CD14-positive monocyte (primary cell): ENCODE data around the gene NEO1. TPM values are rescaled to one million over a fixed set of nuclear protein-coding genes. Genes with fewer than 3 reads are reported as not detected.

ENCODE experiments used
- DNase-seq, 3 donors: peaks; one replicate each; pipeline ENCODE4 v3.0.0-alpha.2; 2011 to 2022
- H2AFZ ChIP-seq: 2 replicates; pipeline ENCODE4 v1.6.0; 2012; ENCODE audit warnings: mild to moderate bottlenecking, low read depth, low read length, inconsistent platforms; ENCODE audit not compliant: insufficient read depth, poor library complexity, severe bottlenecking
- H3K27ac ChIP-seq, 2 donors: 1 replicate in 1 of 2; 2 replicates in 1 of 2; pipeline ENCODE4 v1.5.1; 2012 to 2013; ENCODE audit warnings: low read length in 2 of 2, control low read depth in 1 of 2, inconsistent platforms in 1 of 2, low read depth in 1 of 2, mild to moderate bottlenecking in 1 of 2
- H3K27me3 ChIP-seq, 2 donors: one replicate each; pipeline versions ENCODE4 v1.6.0 to v1.6.1; 2011 to 2013; ENCODE audit warnings: low read length in 2 of 2; ENCODE audit not compliant: control insufficient read depth in 2 of 2, insufficient read depth in 2 of 2
- H3K36me3 ChIP-seq, 2 donors: replicated peaks in 1 of 2; 1 replicate in 1 of 2; 2 replicates in 1 of 2; pipeline versions ENCODE4 v1.5.1 to v1.6.1; 2012 to 2013; ENCODE audit warnings: low read length in 2 of 2, control low read depth in 1 of 2, inconsistent platforms in 1 of 2, mild to moderate bottlenecking in 1 of 2; ENCODE audit not compliant: insufficient read depth in 2 of 2, control insufficient read depth in 1 of 2
- H3K4me1 ChIP-seq, 2 donors: 1 replicate in 1 of 2; 2 replicates in 1 of 2; pipeline versions ENCODE4 v1.5.1 to v1.6.1; 2012 to 2013; ENCODE audit warnings: low read length in 2 of 2, control low read depth in 1 of 2, inconsistent platforms in 1 of 2, mild to moderate bottlenecking in 1 of 2, moderate library complexity in 1 of 2; ENCODE audit not compliant: insufficient read depth in 2 of 2, control insufficient read depth in 1 of 2
- H3K4me2 ChIP-seq: replicated peaks from 2 replicates; pipeline ENCODE3; 2012; ENCODE audit warnings: low read length, moderate library complexity, mild to moderate bottlenecking; ENCODE audit not compliant: poor library complexity, severe bottlenecking; ENCODE audit errors: extremely low read depth
- H3K4me3 ChIP-seq, 3 experiments: fragments of 200-600 bp in 1 of 3; sonication (generic) in 1 of 3; replicated peaks in 1 of 3; 1 replicate in 2 of 3; 2 replicates in 1 of 3; pipeline ENCODE4 v1.5.1; 2011 to 2013; ENCODE audit warnings: low read length in 3 of 3, mild to moderate bottlenecking in 3 of 3, control low read depth in 2 of 3, low read depth in 2 of 3, inconsistent platforms in 1 of 3, moderate library complexity in 1 of 3
- H3K79me2 ChIP-seq: 2 replicates; pipeline ENCODE4 v1.6.0; 2012; ENCODE audit warnings: mild to moderate bottlenecking, control low read depth, inconsistent platforms, low read length, moderate library complexity; ENCODE audit not compliant: insufficient read depth
- H3K9ac ChIP-seq: 2 replicates; pipeline ENCODE4 v1.6.0; 2017; ENCODE audit warnings: low read length, mild to moderate bottlenecking; ENCODE audit not compliant: insufficient read depth, poor library complexity, severe bottlenecking
- H3K9me3 ChIP-seq, 2 donors: replicated peaks in 1 of 2; 1 replicate in 1 of 2; 2 replicates in 1 of 2; pipeline versions ENCODE4 v1.5.1 to v1.6.1; 2012 to 2013; ENCODE audit warnings: low read length in 2 of 2, control low read depth in 1 of 2; ENCODE audit not compliant: control insufficient read depth in 1 of 2, insufficient read depth in 1 of 2
- H4K20me1 ChIP-seq: 2 replicates; pipeline ENCODE4 v1.6.0; 2012; ENCODE audit warnings: mild to moderate bottlenecking, low read length, control low read depth, moderate library complexity; ENCODE audit not compliant: insufficient read depth
- H3K27ac Mint-ChIP-seq, 7 donors: one replicate each; pipeline ENCODE4 v1.8.0; 2020; ENCODE audit warnings: mild to moderate bottlenecking in 7 of 7, mixed read lengths in 7 of 7, moderate library complexity in 6 of 7, inconsistent platforms in 2 of 7
- H3K27me3 Mint-ChIP-seq, 3 donors: one replicate each; pipeline ENCODE4 v1.8.0; 2021 to 2022; ENCODE audit warnings: low read depth in 3 of 3, mild to moderate bottlenecking in 3 of 3, mixed read lengths in 3 of 3, moderate library complexity in 3 of 3, inconsistent platforms in 1 of 3
- H3K36me3 Mint-ChIP-seq, 2 donors: one replicate each; pipeline ENCODE4 v1.8.0; 2020; ENCODE audit warnings: mixed read lengths in 2 of 2, inconsistent platforms in 1 of 2, mild to moderate bottlenecking in 1 of 2
- H3K4me1 Mint-ChIP-seq: one replicate; pipeline ENCODE4 v1.8.0; 2020; ENCODE audit warnings: mild to moderate bottlenecking, mixed read lengths
- H3K4me3 Mint-ChIP-seq, 2 donors: one replicate each; pipeline ENCODE4 v1.8.0; 2020; ENCODE audit warnings: mild to moderate bottlenecking in 2 of 2, mixed read lengths in 2 of 2, moderate library complexity in 1 of 2
- H3K9me3 Mint-ChIP-seq, 7 donors: one replicate each; pipeline ENCODE4 v1.8.0; 2020 to 2022; ENCODE audit warnings: mixed read lengths in 7 of 7, mild to moderate bottlenecking in 6 of 7, moderate library complexity in 6 of 7, inconsistent platforms in 2 of 7
- CTCF ChIP-seq: fragments of 200-600 bp; IDR thresholded peaks from one replicate; pipeline ENCODE4 v1.8.0; 2022; ENCODE audit warnings: antibody characterized with exemption, mild to moderate bottlenecking
- WGBS: methylation state at CpG from one replicate; pipeline ENCODE4 v1.1.5; 2013; ENCODE audit warnings: missing lambda C conversion rate; ENCODE audit not compliant: insufficient coverage; 5-methylcytosine and 5-hydroxymethylcytosine counted together
- intact Hi-C, 2 donors: fragments of 100-400 bp; cut with micrococcal nuclease; formaldehyde crosslinking; loops; one replicate each; pipeline versions ENCODE4 v1.15.0 to v1.15.1; 2023
- polyA plus RNA-seq, 3 donors: library from polyadenylated mRNA; depleted of rRNA in 1 of 3; unstranded in 2 of 3; stranded (reverse) in 1 of 3; fragments of 300-500 nt in 2 of 3; fragments of >200 nt in 1 of 3; fragmentation: Illumina TruSeq in 2 of 3; gene quantifications; 1 replicate in 2 of 3; 2 replicates in 1 of 3; pipeline ENCODE4 v1.2.3, GENCODE V29; 2012 to 2021

Gene NEO1
- polyA plus RNA-seq, 3 donors, result 0.03 to 0.06 TPM; not detected in 1

DNA sequence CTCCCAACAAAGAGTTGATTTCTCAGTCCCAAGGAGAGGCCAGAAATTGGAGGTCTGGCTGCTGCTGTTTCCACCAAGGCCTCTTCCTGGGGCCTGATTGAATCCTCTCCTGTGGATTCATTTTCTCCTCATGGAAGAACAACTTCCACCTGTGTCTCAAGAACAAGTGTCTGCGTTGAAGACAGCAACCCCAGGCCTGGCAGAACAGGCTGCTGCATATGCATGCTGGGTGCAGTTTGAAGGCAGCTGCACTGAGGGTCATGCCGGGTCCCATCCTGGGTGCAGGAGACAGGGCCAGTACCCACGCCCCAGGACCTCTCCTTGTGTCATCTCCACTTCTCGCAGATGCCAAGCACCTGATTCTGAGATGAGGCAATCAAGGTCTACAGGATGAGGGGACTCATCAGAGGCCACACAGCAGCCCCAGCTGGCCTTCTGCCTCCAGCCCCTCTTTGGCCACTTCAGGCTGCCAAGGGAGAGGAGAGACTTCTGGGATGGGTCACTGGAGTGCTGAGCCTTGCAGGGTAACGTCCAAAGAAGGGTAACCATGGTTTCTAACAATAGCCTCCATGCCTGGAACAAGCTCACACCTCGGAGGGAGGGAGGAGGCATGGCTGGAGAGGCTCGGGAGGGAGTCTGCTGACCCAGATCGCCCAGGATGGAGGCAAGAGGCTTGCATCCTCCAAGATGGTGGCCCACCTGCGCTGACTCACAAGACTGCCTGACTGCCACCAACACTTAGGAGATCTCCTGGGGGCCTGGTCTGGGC, 286.5 kb downstream of the NEO1 start:
- Histone ChIP-seq H3K4me1 (no peaks in the 10 kb centered on the region), H3K4me2 (no peak overlapping the region), H3K9me3 (peaks cover 0 to 4% of the 10 kb centered on the region in 2 donors), H2AFZ (no peak overlapping the region), H4K20me1 (no peaks in the 10 kb centered on the region), H3K27ac (no peak overlapping the region), H3K79me2 (no peaks in the 10 kb centered on the region), H3K4me3 (no peak overlapping the region), H3K27me3 (no peaks in the 10 kb centered on the region), H3K9ac (no peak overlapping the region), H3K36me3 (no peaks in the 10 kb centered on the region)
- peaks cover 0 to 13% (median 5%) of the 10 kb centered on the region in 7 donors for H3K9me3 Mint-ChIP-seq
- no peak overlapping the region for H3K27ac Mint-ChIP-seq
- intact Hi-C loops, result no loop called here
- WGBS, result 90% methylated on average over 7 of the region's 9 CpGs
- H3K36me3 Mint-ChIP-seq, result no peaks in the 10 kb centered on the region
- no peak for DNase-seq
- no peak overlapping the region for H3K4me3 Mint-ChIP-seq
- peaks cover 10 to 15% (median 13%) of the 10 kb centered on the region in 3 donors for H3K27me3 Mint-ChIP-seq
- no peak for TF ChIP-seq CTCF
- H3K4me1 Mint-ChIP-seq, result no peaks in the 10 kb centered on the region

- no peak overlapping the region for H3K4me3 Mint-ChIP-seq
- peaks cover 0 to 13% (median 5%) of the 10 kb centered on the region in 7 donors for H3K9me3 Mint-ChIP-seq
Observed at GRCh38 chr15:73340502-73341192, 288.4 kb downstream of the NEO1 start.

More at GRCh38 chr15:73340502-73341192, 288.4 kb downstream of the NEO1 start:
- H3K79me2 ChIP-seq, result no peaks in the 10 kb centered on the region
- H3K4me3 ChIP-seq, result no peak overlapping the region
- no peaks in the 10 kb centered on the region for H3K4me1 ChIP-seq
- intact Hi-C loops, result no loop called here
- no peak overlapping the region for H2AFZ ChIP-seq
- no peaks in the 10 kb centered on the region for H4K20me1 ChIP-seq
- H3K27ac ChIP-seq, result no peak overlapping the region
- H3K36me3 ChIP-seq, result no peaks in the 10 kb centered on the region
- 90% methylated on average over 7 of the region's 9 CpGs for WGBS
- no peak for TF ChIP-seq CTCF
- no peak overlapping the region for H3K9ac ChIP-seq
- H3K9me3 ChIP-seq, result peaks cover 0 to 4% of the 10 kb centered on the region in 2 donors
- DNase-seq, result no peak
- no peak overlapping the region for H3K4me2 ChIP-seq
- H3K4me1 Mint-ChIP-seq, result no peaks in the 10 kb centered on the region
- peaks cover 6 to 17% (median 13%) of the 10 kb centered on the region in 3 donors for H3K27me3 Mint-ChIP-seq
- no peaks in the 10 kb centered on the region for H3K27me3 ChIP-seq
- H3K36me3 Mint-ChIP-seq, result no peaks in the 10 kb centered on the region
- no peak overlapping the region for H3K27ac Mint-ChIP-seq
